Liver (tissue), 9 donors: ENCODE measurements around the gene ZCCHC17. TPM values are rescaled to one million over a fixed set of nuclear protein-coding genes. Genes with fewer than 3 reads are reported as not detected.

Experiments used
- DNase-seq: peaks from one replicate; pipeline ENCODE4 v3.0.0-alpha.2; 2017; ENCODE audit warnings: low spot score
- H3K27ac ChIP-seq, 2 donors: one replicate each; pipeline ENCODE4 v1.7.0; 2013; ENCODE audit warnings: inconsistent platforms in 2 of 2, low read length in 2 of 2, control low read depth in 1 of 2, low read depth in 1 of 2, mild to moderate bottlenecking in 1 of 2
- H3K27me3 ChIP-seq, 4 donors: one replicate each; pipeline versions ENCODE4 v1.6.1 to v1.7.0; 2013; ENCODE audit warnings: low read length in 3 of 4, inconsistent platforms in 1 of 4, mild to moderate bottlenecking in 1 of 4, moderate library complexity in 1 of 4; ENCODE audit not compliant: control insufficient read depth in 4 of 4, insufficient read depth in 4 of 4
- H3K36me3 ChIP-seq, 4 donors: one replicate each; pipeline versions ENCODE4 v1.6.1 to v1.7.0; 2013; ENCODE audit warnings: low read length in 3 of 4, mild to moderate bottlenecking in 3 of 4, low read depth in 1 of 4, moderate library complexity in 1 of 4; ENCODE audit not compliant: control insufficient read depth in 4 of 4, insufficient read depth in 3 of 4
- H3K4me1 ChIP-seq, 4 donors: one replicate each; pipeline versions ENCODE4 v1.6.1 to v1.7.0; 2013; ENCODE audit warnings: low read length in 3 of 4, mild to moderate bottlenecking in 3 of 4, moderate library complexity in 1 of 4; ENCODE audit not compliant: control insufficient read depth in 4 of 4, insufficient read depth in 4 of 4
- H3K4me3 ChIP-seq, 3 donors: one replicate each; pipeline versions ENCODE4 v1.6.1 to v1.7.0; 2013; ENCODE audit warnings: low read length in 3 of 3, control low read depth in 1 of 3, low read depth in 1 of 3, mild to moderate bottlenecking in 1 of 3
- H3K9ac ChIP-seq, 2 donors: one replicate each; pipeline ENCODE4 v1.7.0; 2013; ENCODE audit warnings: low read length in 2 of 2, mild to moderate bottlenecking in 2 of 2, moderate library complexity in 2 of 2, control low read depth in 1 of 2, low read depth in 1 of 2
- H3K9me3 ChIP-seq, 4 donors: one replicate each; pipeline versions ENCODE4 v1.6.1 to v1.7.0; 2013; ENCODE audit warnings: low read length in 3 of 4; ENCODE audit not compliant: control insufficient read depth in 4 of 4
- FOXA1 ChIP-seq: IDR thresholded peaks from 2 replicates; pipeline ENCODE4 v1.6.1; 2016; ENCODE audit warnings: antibody characterized with exemption
- FOXA2 ChIP-seq: IDR thresholded peaks from 2 replicates; pipeline ENCODE4 v1.6.1; 2016; ENCODE audit warnings: antibody characterized with exemption
- GABPA ChIP-seq, 2 donors: IDR thresholded peaks in 1 of 2; conservative IDR thresholded peaks in 1 of 2; 2 replicates each; pipeline ENCODE4 v1.6.1; 2016; ENCODE audit warnings: antibody characterized with exemption in 2 of 2, mild to moderate bottlenecking in 1 of 2, moderate library complexity in 1 of 2
- HNF4A ChIP-seq, 2 donors: conservative IDR thresholded peaks; 2 replicates each; pipeline ENCODE4 v1.6.1; 2016; ENCODE audit warnings: antibody characterized with exemption in 2 of 2, mild to moderate bottlenecking in 2 of 2
- JUND ChIP-seq, 2 donors: IDR thresholded peaks; 2 replicates each; pipeline ENCODE4 v1.6.1; 2016; ENCODE audit warnings: antibody characterized with exemption in 2 of 2
- NR2F2 ChIP-seq: IDR thresholded peaks from 2 replicates; pipeline ENCODE4 v1.6.1; 2016; ENCODE audit warnings: antibody characterized with exemption
- RAD21 ChIP-seq, 2 donors: IDR thresholded peaks; 2 replicates each; pipeline ENCODE4 v1.6.1; 2016; ENCODE audit warnings: antibody characterized with exemption in 2 of 2, mild to moderate bottlenecking in 2 of 2
- RXRA ChIP-seq, 2 donors: IDR thresholded peaks; 2 replicates each; pipeline ENCODE4 v1.6.1; 2017 to 2018; ENCODE audit warnings: antibody characterized with exemption in 2 of 2, mild to moderate bottlenecking in 1 of 2
- SP1 ChIP-seq: IDR thresholded peaks from 2 replicates; pipeline ENCODE4 v1.6.1; 2018; ENCODE audit warnings: antibody characterized with exemption, mild to moderate bottlenecking
- TAF1 ChIP-seq: conservative IDR thresholded peaks from 2 replicates; pipeline ENCODE4 v1.6.1; 2016; ENCODE audit warnings: antibody characterized with exemption, mild to moderate bottlenecking
- WGBS: extraction: QIAGEN DNeasy Blood & Tissue Kit; methylation state at CpG from one replicate; pipeline ENCODE4 v1.1.7; 2013; 5-methylcytosine and 5-hydroxymethylcytosine counted together
- polyA plus RNA-seq, 2 donors: library from polyadenylated mRNA; stranded (reverse) in 1 of 2; unstranded in 1 of 2; fragments of 200-250 nt in 1 of 2; fragments of >200 nt in 1 of 2; fragmentation: Nextera tagmentation in 1 of 2; extraction: Ambion mirVana in 1 of 2; gene quantifications; one replicate each; pipeline versions ENCODE4 v1.2.1 to v1.2.3, GENCODE V29; 2013 to 2015
- total RNA-seq, 2 donors: library from RNA; depleted of rRNA; stranded (reverse); fragments of >200 nt; gene quantifications; one replicate each; pipeline ENCODE4 v1.2.3, GENCODE V29; 2014
- TF ChIP-seq, protein P1 (sequence below): IDR thresholded peaks from 2 replicates; pipeline ENCODE4 v1.6.1; 2016; ENCODE audit warnings: antibody characterized with exemption
- TF ChIP-seq, protein P2 (sequence below): IDR thresholded peaks from 2 replicates; pipeline ENCODE4 v1.6.1; 2016; ENCODE audit warnings: antibody characterized with exemption, mild to moderate bottlenecking
- TF ChIP-seq, protein P3 (sequence below): IDR thresholded peaks from 2 replicates; pipeline ENCODE4 v1.6.1; 2016; ENCODE audit warnings: antibody characterized with exemption
- TF ChIP-seq, protein P4 (sequence below): IDR thresholded peaks from 2 replicates; pipeline ENCODE4 v1.6.1; 2016; ENCODE audit warnings: antibody characterized with exemption
- TF ChIP-seq, protein P5 (sequence below): fragments of 150-350 bp; IDR thresholded peaks from 2 replicates; pipeline ENCODE4 v1.5.1; 2017; ENCODE audit warnings: improper control_type of control experiment, low read depth, low read length; ENCODE audit not compliant: missing input control
- donor health status: healthy.
- donor health status: healthy.
- donor health status: healthy.
- donor health status: healthy.
- donor health status: healthy.

The ZCCHC17 gene
- total and polyA plus RNA-seq, 4 donors, result 7.4 to 15.1 (median 9.2) TPM

DNA sequence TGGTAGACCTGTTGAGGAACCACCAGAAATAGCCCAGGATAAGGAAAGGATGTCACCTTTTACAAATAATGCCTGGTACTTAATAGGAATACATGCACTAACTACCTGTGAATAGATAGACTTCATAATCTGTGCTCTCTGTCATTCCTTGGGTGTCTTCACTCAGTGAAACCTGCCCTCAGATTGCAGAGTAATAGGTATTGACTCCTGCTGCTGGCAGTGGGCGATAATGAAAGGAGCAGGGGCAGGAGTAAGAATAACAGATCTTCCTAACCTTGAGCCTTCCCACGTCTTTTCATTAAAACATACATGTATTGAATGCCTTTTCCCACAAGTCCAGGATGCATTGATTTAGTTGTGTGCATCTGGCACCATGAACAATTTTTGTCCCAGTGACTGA lies 59.6 kb downstream of the ZCCHC17 start:
- Histone ChIP-seq H3K27me3 (no peaks in the 10 kb centered on the region), H3K9me3 (no peaks in the 10 kb centered on the region), H3K36me3 (peaks cover 2 to 14% (median 5%) of the 10 kb centered on the region in 4 donors), H3K4me1 (no peaks in the 10 kb centered on the region), H3K27ac (no peak overlapping the region), H3K4me3 (no peak overlapping the region), H3K9ac (no peak overlapping the region)
- DNase-seq, result no peak
- 97% methylated on average over 2 of the region's 2 CpGs for WGBS
- TF ChIP-seq, protein P1, sequence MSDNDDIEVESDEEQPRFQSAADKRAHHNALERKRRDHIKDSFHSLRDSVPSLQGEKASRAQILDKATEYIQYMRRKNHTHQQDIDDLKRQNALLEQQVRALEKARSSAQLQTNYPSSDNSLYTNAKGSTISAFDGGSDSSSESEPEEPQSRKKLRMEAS, result no peak
- TF ChIP-seq, protein P2, sequence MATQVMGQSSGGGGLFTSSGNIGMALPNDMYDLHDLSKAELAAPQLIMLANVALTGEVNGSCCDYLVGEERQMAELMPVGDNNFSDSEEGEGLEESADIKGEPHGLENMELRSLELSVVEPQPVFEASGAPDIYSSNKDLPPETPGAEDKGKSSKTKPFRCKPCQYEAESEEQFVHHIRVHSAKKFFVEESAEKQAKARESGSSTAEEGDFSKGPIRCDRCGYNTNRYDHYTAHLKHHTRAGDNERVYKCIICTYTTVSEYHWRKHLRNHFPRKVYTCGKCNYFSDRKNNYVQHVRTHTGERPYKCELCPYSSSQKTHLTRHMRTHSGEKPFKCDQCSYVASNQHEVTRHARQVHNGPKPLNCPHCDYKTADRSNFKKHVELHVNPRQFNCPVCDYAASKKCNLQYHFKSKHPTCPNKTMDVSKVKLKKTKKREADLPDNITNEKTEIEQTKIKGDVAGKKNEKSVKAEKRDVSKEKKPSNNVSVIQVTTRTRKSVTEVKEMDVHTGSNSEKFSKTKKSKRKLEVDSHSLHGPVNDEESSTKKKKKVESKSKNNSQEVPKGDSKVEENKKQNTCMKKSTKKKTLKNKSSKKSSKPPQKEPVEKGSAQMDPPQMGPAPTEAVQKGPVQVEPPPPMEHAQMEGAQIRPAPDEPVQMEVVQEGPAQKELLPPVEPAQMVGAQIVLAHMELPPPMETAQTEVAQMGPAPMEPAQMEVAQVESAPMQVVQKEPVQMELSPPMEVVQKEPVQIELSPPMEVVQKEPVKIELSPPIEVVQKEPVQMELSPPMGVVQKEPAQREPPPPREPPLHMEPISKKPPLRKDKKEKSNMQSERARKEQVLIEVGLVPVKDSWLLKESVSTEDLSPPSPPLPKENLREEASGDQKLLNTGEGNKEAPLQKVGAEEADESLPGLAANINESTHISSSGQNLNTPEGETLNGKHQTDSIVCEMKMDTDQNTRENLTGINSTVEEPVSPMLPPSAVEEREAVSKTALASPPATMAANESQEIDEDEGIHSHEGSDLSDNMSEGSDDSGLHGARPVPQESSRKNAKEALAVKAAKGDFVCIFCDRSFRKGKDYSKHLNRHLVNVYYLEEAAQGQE, result no peak
- TF ChIP-seq, protein P3, sequence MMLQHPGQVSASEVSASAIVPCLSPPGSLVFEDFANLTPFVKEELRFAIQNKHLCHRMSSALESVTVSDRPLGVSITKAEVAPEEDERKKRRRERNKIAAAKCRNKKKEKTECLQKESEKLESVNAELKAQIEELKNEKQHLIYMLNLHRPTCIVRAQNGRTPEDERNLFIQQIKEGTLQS, result no peak
- no peak for TF ChIP-seq GABPA (IDR thresholded peaks at IDR 0.05 in 1 of 2, conservative IDR thresholded peaks at IDR 0.05 in 1 of 2)
- TF ChIP-seq TAF1, result no peak
- no peak for TF ChIP-seq HNF4A (conservative IDR thresholded peaks at IDR 0.05)
- no peak for TF ChIP-seq FOXA1
- TF ChIP-seq RAD21 (IDR thresholded peaks at IDR 0.05), result no peak
- TF ChIP-seq JUND (IDR thresholded peaks at IDR 0.05), result no peak

DNA sequence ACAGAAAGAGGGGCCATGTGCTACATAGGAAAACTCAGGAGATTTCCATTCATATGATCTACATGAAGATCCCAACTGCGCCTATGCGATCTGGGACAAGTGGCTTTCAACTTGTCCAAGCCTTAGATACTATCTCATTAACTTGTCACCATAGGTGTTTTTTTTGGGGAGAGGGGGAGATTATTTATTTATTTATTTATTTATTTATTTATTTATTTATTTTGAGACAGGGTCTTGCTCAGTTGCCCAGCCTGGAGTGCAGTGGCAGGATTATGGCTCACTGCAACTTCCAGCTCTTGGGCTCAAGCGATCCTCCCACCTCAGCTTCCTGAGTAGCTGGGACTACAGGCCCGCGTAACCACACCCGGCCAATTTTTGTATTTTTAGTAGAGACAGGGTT lies 64.8 kb downstream of the ZCCHC17 start:
- H3K36me3 ChIP-seq, result peaks cover 0 to 15% (median 2%) of the 10 kb centered on the region in 4 donors

More for the DNA sequence above, 64.8 kb downstream of the ZCCHC17 start:
- TF ChIP-seq TAF1, result no peak
- TF ChIP-seq, protein P4, sequence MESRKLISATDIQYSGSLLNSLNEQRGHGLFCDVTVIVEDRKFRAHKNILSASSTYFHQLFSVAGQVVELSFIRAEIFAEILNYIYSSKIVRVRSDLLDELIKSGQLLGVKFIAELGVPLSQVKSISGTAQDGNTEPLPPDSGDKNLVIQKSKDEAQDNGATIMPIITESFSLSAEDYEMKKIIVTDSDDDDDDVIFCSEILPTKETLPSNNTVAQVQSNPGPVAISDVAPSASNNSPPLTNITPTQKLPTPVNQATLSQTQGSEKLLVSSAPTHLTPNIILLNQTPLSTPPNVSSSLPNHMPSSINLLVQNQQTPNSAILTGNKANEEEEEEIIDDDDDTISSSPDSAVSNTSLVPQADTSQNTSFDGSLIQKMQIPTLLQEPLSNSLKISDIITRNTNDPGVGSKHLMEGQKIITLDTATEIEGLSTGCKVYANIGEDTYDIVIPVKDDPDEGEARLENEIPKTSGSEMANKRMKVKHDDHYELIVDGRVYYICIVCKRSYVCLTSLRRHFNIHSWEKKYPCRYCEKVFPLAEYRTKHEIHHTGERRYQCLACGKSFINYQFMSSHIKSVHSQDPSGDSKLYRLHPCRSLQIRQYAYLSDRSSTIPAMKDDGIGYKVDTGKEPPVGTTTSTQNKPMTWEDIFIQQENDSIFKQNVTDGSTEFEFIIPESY, result no peak
- TF ChIP-seq, protein P5, sequence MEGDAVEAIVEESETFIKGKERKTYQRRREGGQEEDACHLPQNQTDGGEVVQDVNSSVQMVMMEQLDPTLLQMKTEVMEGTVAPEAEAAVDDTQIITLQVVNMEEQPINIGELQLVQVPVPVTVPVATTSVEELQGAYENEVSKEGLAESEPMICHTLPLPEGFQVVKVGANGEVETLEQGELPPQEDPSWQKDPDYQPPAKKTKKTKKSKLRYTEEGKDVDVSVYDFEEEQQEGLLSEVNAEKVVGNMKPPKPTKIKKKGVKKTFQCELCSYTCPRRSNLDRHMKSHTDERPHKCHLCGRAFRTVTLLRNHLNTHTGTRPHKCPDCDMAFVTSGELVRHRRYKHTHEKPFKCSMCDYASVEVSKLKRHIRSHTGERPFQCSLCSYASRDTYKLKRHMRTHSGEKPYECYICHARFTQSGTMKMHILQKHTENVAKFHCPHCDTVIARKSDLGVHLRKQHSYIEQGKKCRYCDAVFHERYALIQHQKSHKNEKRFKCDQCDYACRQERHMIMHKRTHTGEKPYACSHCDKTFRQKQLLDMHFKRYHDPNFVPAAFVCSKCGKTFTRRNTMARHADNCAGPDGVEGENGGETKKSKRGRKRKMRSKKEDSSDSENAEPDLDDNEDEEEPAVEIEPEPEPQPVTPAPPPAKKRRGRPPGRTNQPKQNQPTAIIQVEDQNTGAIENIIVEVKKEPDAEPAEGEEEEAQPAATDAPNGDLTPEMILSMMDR, result no peak
- TF ChIP-seq, protein P1, result no peak
- no peak for TF ChIP-seq NR2F2
- no peak for TF ChIP-seq RAD21 (IDR thresholded peaks at IDR 0.05)
- no peak for TF ChIP-seq SP1
- no peak for TF ChIP-seq HNF4A (conservative IDR thresholded peaks at IDR 0.05)
- no peak for TF ChIP-seq FOXA1
- no peak for TF ChIP-seq FOXA2
- TF ChIP-seq RXRA (IDR thresholded peaks at IDR 0.05), result no peak
- TF ChIP-seq, protein P2, result no peak
- TF ChIP-seq GABPA (IDR thresholded peaks at IDR 0.05 in 1 of 2, conservative IDR thresholded peaks at IDR 0.05 in 1 of 2), result no peak
- WGBS, result 99% methylated on average over 6 of the region's 6 CpGs
- DNase-seq, result no peak
- H3K27ac ChIP-seq, result no peak overlapping the region
- no peak overlapping the region for H3K4me3 ChIP-seq
- no peaks in the 10 kb centered on the region for H3K4me1 ChIP-seq
- no peaks in the 10 kb centered on the region for H3K9me3 ChIP-seq
- H3K9ac ChIP-seq, result no peak overlapping the region
- no peaks in the 10 kb centered on the region for H3K27me3 ChIP-seq
